GM23338 (cell line): ENCODE results near the gene KCND2. TPM values are rescaled to one million over a fixed set of nuclear protein-coding genes. Genes with fewer than 3 reads are reported as not detected.

Experiments
- ATAC-seq: fragments of 200-7000 bp; cut with Tn5 transposase; 3 replicates; pipeline ENCODE4 v1.9.1; 2020
- DNase-seq: peaks from one replicate; pipeline ENCODE4 v3.0.0-alpha.2; 2015; ENCODE audit warnings: low spot score
- H2AFZ ChIP-seq: fragments of 200-600 bp; sonication (generic); 2 replicates; pipeline ENCODE4 v1.8.0; 2016; ENCODE audit warnings: antibody characterized with exemption, mild to moderate bottlenecking, moderate library complexity
- H3F3A ChIP-seq: fragments of 200-600 bp; sonication (generic); replicated peaks from 2 replicates; pipeline ENCODE4 v1.8.0; 2017; ENCODE audit warnings: antibody characterized with exemption, mixed run types, low read depth
- H3K27ac ChIP-seq: fragments of 200-600 bp; sonication (generic); 2 replicates; pipeline ENCODE4 v1.6.1; 2016; ENCODE audit warnings: low read depth
- H3K27me3 ChIP-seq: fragments of 200-600 bp; sonication (generic); 2 replicates; pipeline ENCODE4 v1.8.0; 2016; ENCODE audit warnings: mild to moderate bottlenecking, mixed run types, moderate library complexity; ENCODE audit not compliant: insufficient read depth
- H3K36me3 ChIP-seq: fragments of 200-600 bp; sonication (generic); 2 replicates; pipeline ENCODE4 v1.8.0; 2016; ENCODE audit warnings: mild to moderate bottlenecking; ENCODE audit not compliant: insufficient read depth
- H3K4me1 ChIP-seq: fragments of 200-600 bp; sonication (generic); 2 replicates; pipeline ENCODE4 v1.8.0; 2016; ENCODE audit warnings: mild to moderate bottlenecking, moderate library complexity; ENCODE audit not compliant: insufficient read depth
- H3K4me2 ChIP-seq: fragments of 200-600 bp; sonication (generic); 2 replicates; pipeline ENCODE4 v1.7.1; 2017; ENCODE audit warnings: mixed run types
- H3K4me3 ChIP-seq: fragments of 200-600 bp; sonication (generic); 2 replicates; pipeline ENCODE4 v1.6.1; 2016; ENCODE audit warnings: mixed run types
- H3K79me2 ChIP-seq: fragments of 200-600 bp; sonication (generic); replicated peaks from 2 replicates; pipeline ENCODE4 v1.8.0; 2017; ENCODE audit warnings: mild to moderate bottlenecking; ENCODE audit not compliant: insufficient read depth
- H3K9me2 ChIP-seq: fragments of 200-600 bp; sonication (generic); 2 replicates; pipeline ENCODE4 v1.8.0; 2017; ENCODE audit not compliant: insufficient read depth
- H4K20me1 ChIP-seq: fragments of 200-600 bp; sonication (generic); replicated peaks from 2 replicates; pipeline ENCODE4 v1.8.0; 2017; ENCODE audit warnings: mild to moderate bottlenecking; ENCODE audit not compliant: insufficient read depth
- H3K27ac Mint-ChIP-seq: 2 replicates; pipeline ENCODE4 v1.8.0; 2020; ENCODE audit warnings: inconsistent platforms, mild to moderate bottlenecking, moderate library complexity, mixed read lengths
- H3K27me3 Mint-ChIP-seq: 3 replicates; pipeline ENCODE4 v1.8.0; 2022; ENCODE audit warnings: low read depth, mild to moderate bottlenecking, moderate library complexity, mixed read lengths, inconsistent platforms; ENCODE audit not compliant: insufficient read depth, poor library complexity
- H3K36me3 Mint-ChIP-seq: 3 replicates; pipeline ENCODE4 v1.8.0; 2021; ENCODE audit warnings: low read depth, mild to moderate bottlenecking, inconsistent platforms, moderate library complexity, mixed read lengths
- H3K4me1 Mint-ChIP-seq: 3 replicates; pipeline ENCODE4 v1.8.0; 2020; ENCODE audit warnings: mild to moderate bottlenecking, inconsistent platforms, mixed read lengths
- H3K4me3 Mint-ChIP-seq: 3 replicates; pipeline ENCODE4 v1.8.0; 2021; ENCODE audit warnings: moderate library complexity, mild to moderate bottlenecking, inconsistent platforms, mixed read lengths
- H3K9me3 Mint-ChIP-seq: 3 replicates; pipeline ENCODE4 v1.8.0; 2020; ENCODE audit warnings: moderate library complexity, mild to moderate bottlenecking, inconsistent platforms, mixed read lengths
- CREB1 ChIP-seq: fragments of 250-450 bp; sonication (Bioruptor Pico); IDR thresholded peaks from 2 replicates; pipeline ENCODE4 v1.5.0; 2020; ENCODE audit warnings: low read depth, mild to moderate bottlenecking, moderate library complexity
- CTCF ChIP-seq, 2 experiments: fragments of 200-600 bp in 1 of 2; sonication (generic) in 1 of 2; conservative IDR thresholded peaks; 2 replicates each; pipeline versions ENCODE4 v1.5.1 to v1.6.1; 2016 to 2017; ENCODE audit warnings: antibody characterized with exemption in 2 of 2, low read depth in 2 of 2, mild to moderate bottlenecking in 2 of 2, moderate library complexity in 1 of 2
- ETS1 ChIP-seq: IDR thresholded peaks from 2 replicates; pipeline ENCODE4 v1.6.1; 2016; ENCODE audit warnings: antibody characterized with exemption
- EZH2phosphoT487 ChIP-seq: fragments of 200-600 bp; sonication (generic); IDR thresholded peaks from one replicate; pipeline ENCODE4 v1.8.1; 2018; ENCODE audit warnings: antibody characterized with exemption; ENCODE audit not compliant: unreplicated experiment
- JUNB ChIP-seq: IDR thresholded peaks from one replicate; pipeline ENCODE4 v1.6.1; 2016; ENCODE audit warnings: antibody characterized with exemption; ENCODE audit not compliant: unreplicated experiment
- REST ChIP-seq: IDR thresholded peaks from one replicate; pipeline ENCODE4 v1.6.1; 2018; ENCODE audit warnings: antibody characterized with exemption; ENCODE audit not compliant: unreplicated experiment
- STAT1 ChIP-seq: IDR thresholded peaks from one replicate; pipeline ENCODE4 v1.6.1; 2016; ENCODE audit warnings: antibody characterized with exemption; ENCODE audit not compliant: unreplicated experiment
- ZNF114 ChIP-seq: fragments of 250-450 bp; sonication (Bioruptor Pico); IDR thresholded peaks from 2 replicates; pipeline ENCODE4 v1.5.0; 2020; ENCODE audit warnings: mild to moderate bottlenecking, moderate library complexity
- ZNF331 ChIP-seq: fragments of 250-450 bp; sonication (Bioruptor Pico); IDR thresholded peaks from 2 replicates; pipeline ENCODE4 v1.5.0; 2020; ENCODE audit warnings: low read depth, mild to moderate bottlenecking, moderate library complexity
- ZNF462 ChIP-seq: fragments of 250-450 bp; sonication (Bioruptor Pico); IDR thresholded peaks from 2 replicates; pipeline ENCODE4 v1.5.0; 2020; ENCODE audit warnings: mild to moderate bottlenecking, moderate library complexity
- polyA plus RNA-seq: library from polyadenylated mRNA; unstranded; fragments of >200 nt; fragmentation: Nextera tagmentation; extraction: Ambion mirVana; gene quantifications from 2 replicates; pipeline ENCODE4 v1.2.1, GENCODE V29; 2016
- total RNA-seq: library from RNA; depleted of rRNA; stranded (reverse); fragments of >200 nt; shearing (Covaris generic); gene quantifications from 2 replicates; pipeline ENCODE4 v1.2.3, GENCODE V29; 2014

The KCND2 gene
- total and polyA plus RNA-seq, 2 experiments from 2014 or later: 7.1 to 15.6 TPM

DNA sequence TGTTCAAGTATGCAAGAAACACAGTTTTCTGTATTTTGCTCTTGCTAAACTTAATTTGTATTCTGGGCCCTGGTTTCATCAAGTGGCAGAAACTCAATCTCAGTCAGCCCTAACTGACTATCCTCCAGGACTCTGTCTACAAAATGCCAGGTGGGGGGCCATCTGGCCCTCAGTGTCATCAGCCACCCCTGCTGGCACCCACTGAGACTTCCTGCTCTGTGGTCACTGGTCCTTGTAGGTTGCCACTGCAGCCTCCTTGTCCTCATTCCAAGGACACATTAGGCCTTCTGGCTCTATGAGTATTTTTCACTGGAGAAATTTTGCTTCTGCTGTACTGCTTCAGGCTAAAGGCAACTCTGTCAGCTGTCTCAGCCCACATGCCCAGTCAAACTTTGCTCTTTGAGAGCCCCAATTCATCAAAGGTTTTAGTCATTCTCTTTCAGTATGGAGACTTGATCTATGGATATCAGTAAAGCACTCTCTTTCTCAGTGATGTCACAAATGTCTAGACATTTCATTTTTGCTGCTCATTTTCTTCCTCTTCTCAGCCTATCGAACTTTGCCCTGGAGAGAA is 163.6 kb downstream of the KCND2 start (continued):
- no peak for TF ChIP-seq ETS1
- no peak for TF ChIP-seq ZNF114 (CRISPR knock-in tag)
- TF ChIP-seq CREB1 (CRISPR knock-in tag): no peak
- TF ChIP-seq STAT1: no peak
- no peak for TF ChIP-seq CTCF (conservative IDR thresholded peaks at IDR 0.05; ENCODE audit: low read depth in 2 of 2)
- no peak for TF ChIP-seq ZNF331 (CRISPR knock-in tag)
- no peak for TF ChIP-seq REST

GRCh38 chr7:120441850-120442249 is 168.9 kb downstream of the KCND2 start:
- no peak overlapping the region for H3K27ac ChIP-seq
- Mint-ChIP-seq H3K36me3 (no peaks in the 10 kb centered on the region), H3K4me3 (no peak overlapping the region), H3K27ac (no peak overlapping the region), H3K4me1 (peaks cover under 1% of the 10 kb centered on the region; the same call in 1 of the 3 replicates), H3K27me3 (no peaks in the 10 kb centered on the region), H3K9me3 (no peaks in the 10 kb centered on the region)
- H3F3A ChIP-seq: no peaks in the 10 kb centered on the region
- no peak overlapping the region for H3K4me2 ChIP-seq
- H3K4me1 ChIP-seq: no peaks in the 10 kb centered on the region
- DNase-seq (no peak), ATAC-seq (no peak)
- no peak overlapping the region for H2AFZ ChIP-seq
- no peaks in the 10 kb centered on the region for H3K79me2 ChIP-seq
- H3K36me3 ChIP-seq: no peaks in the 10 kb centered on the region
- H3K27me3 ChIP-seq: no peaks in the 10 kb centered on the region
- H4K20me1 ChIP-seq: no peaks in the 10 kb centered on the region
- no peaks in the 10 kb centered on the region for H3K9me2 ChIP-seq
- no peak overlapping the region for H3K4me3 ChIP-seq
- TF ChIP-seq ZNF462 (CRISPR knock-in tag) (no peak), JUNB (no peak), EZH2phosphoT487 (no peak), CTCF (conservative IDR thresholded peaks at IDR 0.05; ENCODE audit: low read depth in 2 of 2) (no peak)
